Kidney capillary endothelial cell (primary cell): ENCODE results near the gene ZNF157.
"Not testable (repeated sequence)": the region's sequence is repeated elsewhere in the genome, so short reads cannot be mapped to it uniquely, and the experiment has no call there.

Experiments
- DNase-seq: peaks from one replicate; pipeline ENCODE4 v3.0.0-alpha.2; 2018; ENCODE audit warnings: low spot score

ZNF157 gene

GRCh38 chrX:47370278-47370677, at the start of gene ZNF157:
ZNF157 (plus strand) TSS chrX:47370578; CDS start chrX:47370669, 91 bp downstream.
- DNase-seq: no peak

- no peak for DNase-seq
Observed at GRCh38 chrX:47321386-47321785, 49.0 kb upstream of the ZNF157 start.

GRCh38 chrX:47321823-47322371, 48.5 kb upstream of the ZNF157 start:
- DNase-seq: no peak

GRCh38 chrX:47327902-47328301, 42.5 kb upstream of the ZNF157 start:
- no peak for DNase-seq

- DNase-seq: not testable (repeated sequence)
Observed at GRCh38 chrX:47332729-47333128, 37.6 kb upstream of the ZNF157 start.

GRCh38 chrX:47351706-47352105, 18.7 kb upstream of the ZNF157 start:
- no peak for DNase-seq

- DNase-seq: peak; percentile 3
Observed at GRCh38 chrX:47358387-47359065, 11.9 kb upstream of the ZNF157 start.

- no peak for DNase-seq
Observed at GRCh38 chrX:47360423-47361179, 9.8 kb upstream of the ZNF157 start.

- DNase-seq: peak; percentile 42
Observed at GRCh38 chrX:47361538-47362511, 8.6 kb upstream of the ZNF157 start.

GRCh38 chrX:47366041-47366722, 4.2 kb upstream of the ZNF157 start:
- peak; percentile 20 for DNase-seq

GRCh38 chrX:47373198-47373597, 2.8 kb downstream of the ZNF157 start:
- DNase-seq: no peak

GRCh38 chrX:47380268-47380667, 9.9 kb downstream of the ZNF157 start:
- DNase-seq: no peak

GRCh38 chrX:47380837-47381236, 10.5 kb downstream of the ZNF157 start:
- not testable (repeated sequence) for DNase-seq

GRCh38 chrX:47384502-47384901, 14.1 kb downstream of the ZNF157 start:
- DNase-seq: peak; percentile 48

GRCh38 chrX:47390780-47391179, 20.4 kb downstream of the ZNF157 start:
- DNase-seq: no peak

GRCh38 chrX:47413179-47413594, 42.8 kb downstream of the ZNF157 start:
- DNase-seq: no peak

- DNase-seq: no peak
Observed at GRCh38 chrX:47420265-47420664, 49.9 kb downstream of the ZNF157 start.

GRCh38 chrX:47420962-47421361, 50.6 kb downstream of the ZNF157 start:
- no peak for DNase-seq

- no peak for DNase-seq
Observed at GRCh38 chrX:47422444-47422843, 52.1 kb downstream of the ZNF157 start.

- no peak for DNase-seq
Observed at GRCh38 chrX:47430925-47431324, 60.5 kb downstream of the ZNF157 start.

- no peak for DNase-seq
Observed at GRCh38 chrX:47446431-47446830, 76.1 kb downstream of the ZNF157 start.
